ENCODE data around the gene COX19. TPM values are rescaled to one million over a fixed set of nuclear protein-coding genes. Genes with fewer than 3 reads are reported as not detected.
"Not testable (repeated sequence)": the region's sequence is repeated elsewhere in the genome, so short reads cannot be mapped to it uniquely, and the experiment has no call there.

The COX19 gene
- total RNA-seq, 1 experiment from 2014 or later, result 6.5 TPM

GRCh38 chr7:927031-927671 lies 48.2 kb downstream of the COX19 start:
- DNase-seq (ENCODE audit: low read depth), result no peak

GRCh38 chr7:926061-927030 lies 49.0 kb downstream of the COX19 start:
- DNase-seq (ENCODE audit: low read depth), result no peak

- DNase-seq (ENCODE audit: low read depth), result no peak
Observed at GRCh38 chr7:925601-926000, 49.7 kb downstream of the COX19 start.

- DNase-seq (ENCODE audit: low read depth), result peak; percentile 24
Observed at GRCh38 chr7:924541-925231, 50.7 kb downstream of the COX19 start.

- not testable (repeated sequence) for DNase-seq (ENCODE audit: low read depth)
Observed at GRCh38 chr7:924042-924441, 51.3 kb downstream of the COX19 start.

GRCh38 chr7:923108-924041 lies 52.0 kb downstream of the COX19 start:
- DNase-seq (ENCODE audit: low read depth), result no peak

- DNase-seq (ENCODE audit: low read depth), result no peak
Observed at GRCh38 chr7:922334-923107, 52.8 kb downstream of the COX19 start.

- DNase-seq (ENCODE audit: low read depth), result no peak
Observed at GRCh38 chr7:921581-922333, 53.6 kb downstream of the COX19 start.

GRCh38 chr7:921071-921461 lies 54.3 kb downstream of the COX19 start:
- no peak for DNase-seq (ENCODE audit: low read depth)

GRCh38 chr7:920351-921070 lies 54.8 kb downstream of the COX19 start:
- DNase-seq (ENCODE audit: low read depth), result no peak

- DNase-seq (ENCODE audit: low read depth), result no peak
Observed at GRCh38 chr7:919924-920341, 55.4 kb downstream of the COX19 start.

- DNase-seq (ENCODE audit: low read depth), result no peak
Observed at GRCh38 chr7:919114-919442, 56.3 kb downstream of the COX19 start.

- DNase-seq (ENCODE audit: low read depth), result no peak
Observed at GRCh38 chr7:918441-919113, 56.8 kb downstream of the COX19 start.

GRCh38 chr7:918118-918425 lies 57.3 kb downstream of the COX19 start:
- no peak for DNase-seq (ENCODE audit: low read depth)

GRCh38 chr7:917255-918117 lies 57.9 kb downstream of the COX19 start:
- DNase-seq (ENCODE audit: low read depth), result no peak

GRCh38 chr7:916291-916941 lies 58.9 kb downstream of the COX19 start:
- DNase-seq (ENCODE audit: low read depth), result no peak
